ENCODE measurements around the gene B3GLCT. TPM values are rescaled to one million over a fixed set of nuclear protein-coding genes. Genes with fewer than 3 reads are reported as not detected.

The B3GLCT gene
- 17.0 and 17.2 TPM in 2 replicates for total RNA-seq

DNA sequence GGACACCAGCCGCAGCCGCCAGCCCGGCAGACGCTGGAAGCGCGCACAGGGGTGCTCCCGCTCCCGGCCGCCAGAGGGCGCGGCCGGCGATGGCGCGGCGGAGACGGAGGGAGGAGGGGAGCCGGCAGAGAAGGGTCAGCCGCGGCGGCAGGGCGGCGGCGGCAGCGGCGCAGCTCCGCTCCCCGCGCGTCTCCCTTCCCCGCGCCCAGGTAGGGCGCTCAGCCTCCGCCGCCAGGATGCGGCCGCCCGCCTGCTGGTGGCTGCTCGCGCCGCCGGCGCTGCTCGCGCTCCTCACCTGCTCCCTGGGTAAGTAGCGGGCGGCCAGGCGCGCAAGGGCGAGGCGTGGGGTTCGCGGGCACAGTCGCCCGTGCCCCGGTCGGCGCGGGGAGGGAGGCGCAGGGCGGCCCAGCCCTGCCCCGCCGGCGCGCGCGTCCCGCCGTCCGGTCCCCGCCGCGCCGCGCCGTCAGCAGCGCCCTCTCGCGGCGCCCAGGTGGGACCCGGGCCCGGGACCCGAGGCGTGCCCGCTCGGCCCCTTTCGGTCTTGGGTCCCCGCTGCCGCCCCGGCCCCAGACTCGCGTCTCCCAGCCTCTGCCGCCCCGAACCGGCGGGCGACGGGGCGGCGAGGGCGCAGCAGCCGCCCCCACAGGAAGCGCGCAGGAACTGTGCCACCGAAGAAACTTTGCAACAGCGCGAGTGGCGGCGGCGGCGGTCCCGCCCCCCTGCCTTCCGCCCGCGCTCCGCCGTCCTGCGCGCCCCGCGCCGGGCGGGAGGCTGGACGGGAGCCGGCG lies at the start of gene B3GLCT:
TSS of gene B3GLCT (plus strand) at position 127 of the 788 bp plus-strand sequence. CDS start at position 237, 110 bp downstream.

DNA sequence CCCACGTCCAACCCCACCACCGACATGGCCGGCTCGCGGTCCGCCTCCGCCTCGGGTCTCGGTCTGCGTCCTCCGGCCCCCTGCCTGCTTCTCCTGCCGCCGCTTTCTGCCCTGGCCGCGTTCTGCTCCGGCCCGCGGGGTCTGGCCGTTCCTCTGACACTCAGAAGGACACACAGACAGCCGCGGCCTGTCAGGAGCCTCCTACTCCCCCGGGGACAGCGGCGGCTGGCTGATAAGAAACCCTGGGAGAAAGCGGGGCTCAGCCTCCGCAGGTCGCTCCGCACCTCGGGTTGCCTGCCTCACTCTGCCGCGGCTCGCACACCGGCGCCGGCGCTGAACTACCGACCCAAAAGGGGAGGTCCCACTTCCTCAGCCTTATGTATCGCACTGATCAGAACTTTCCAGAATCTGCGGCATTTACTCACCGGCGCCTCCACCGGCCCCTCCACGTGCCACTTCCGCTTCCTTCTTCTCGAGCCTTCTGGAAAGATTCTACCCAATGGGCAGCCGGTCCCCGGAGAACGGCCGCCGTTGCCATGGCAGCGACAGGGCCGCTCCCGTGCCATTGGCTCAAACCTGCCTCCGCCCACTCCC lies 38.1 kb upstream of the B3GLCT start, which contains the start of gene HSPH1:
TSS of gene HSPH1 (minus strand) at position 348 of the 594 bp plus-strand sequence. CDS start at position 26, 322 bp downstream.

Other genes starting within 250 kb of the B3GLCT start
- gene HSPH1, start 38.1 kb upstream of the B3GLCT start, total RNA-seq, result 118 and 134 TPM in 2 replicates